AG20443 (cell line): ENCODE measurements around the gene C20orf204.
A peak's percentile ranks its signal among the peaks of the same experiment; 100 is the strongest.

Experiments used
- DNase-seq: peaks from one replicate; pipeline ENCODE4 v3.0.0; 2012; ENCODE audit warnings: low spot score, mixed read lengths

Gene C20orf204

GRCh38 chr20:64027981-64028685, 7.8 kb upstream of the C20orf204 start:
- no peak for DNase-seq

GRCh38 chr20:64029293-64030117, 6.5 kb upstream of the C20orf204 start:
- DNase-seq, result no peak

DNA sequence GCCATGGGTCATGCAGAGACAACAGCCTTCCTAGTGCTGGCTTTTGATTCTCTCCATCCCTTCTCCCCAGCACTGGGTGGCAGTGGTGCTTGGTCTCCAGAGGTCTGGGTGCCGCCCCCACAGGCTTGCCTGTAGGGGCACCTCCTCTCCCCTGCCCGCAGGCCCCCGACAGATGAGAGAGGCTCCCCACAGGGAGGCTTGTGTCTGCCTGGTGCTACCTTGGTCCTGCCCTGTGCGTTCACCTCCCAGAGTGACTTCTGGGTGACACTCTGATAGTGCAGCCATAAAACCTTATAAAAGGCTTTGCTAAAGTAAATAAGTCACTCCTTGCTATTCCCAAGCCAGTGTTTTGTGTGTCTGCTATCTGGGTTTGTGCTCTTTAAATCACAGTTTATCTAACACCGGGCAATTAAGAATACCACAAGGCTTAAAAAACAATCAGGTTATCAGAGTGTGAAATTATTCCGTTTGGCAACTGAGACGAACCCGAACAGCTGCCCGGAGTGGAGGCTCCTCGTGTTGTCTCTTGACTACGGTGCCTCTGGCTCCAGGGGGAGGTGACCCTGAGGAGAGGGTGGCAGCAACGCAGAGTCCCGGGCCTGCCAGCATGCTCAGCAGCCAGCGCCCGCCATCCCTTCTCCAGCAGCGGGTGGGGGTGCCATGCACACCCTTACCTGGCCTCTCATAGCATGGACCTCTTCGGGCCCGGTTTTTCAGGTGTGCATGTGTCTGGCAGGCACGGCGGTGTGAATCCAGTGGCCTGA, 5.4 kb upstream of the C20orf204 start:
- no peak for DNase-seq

DNA sequence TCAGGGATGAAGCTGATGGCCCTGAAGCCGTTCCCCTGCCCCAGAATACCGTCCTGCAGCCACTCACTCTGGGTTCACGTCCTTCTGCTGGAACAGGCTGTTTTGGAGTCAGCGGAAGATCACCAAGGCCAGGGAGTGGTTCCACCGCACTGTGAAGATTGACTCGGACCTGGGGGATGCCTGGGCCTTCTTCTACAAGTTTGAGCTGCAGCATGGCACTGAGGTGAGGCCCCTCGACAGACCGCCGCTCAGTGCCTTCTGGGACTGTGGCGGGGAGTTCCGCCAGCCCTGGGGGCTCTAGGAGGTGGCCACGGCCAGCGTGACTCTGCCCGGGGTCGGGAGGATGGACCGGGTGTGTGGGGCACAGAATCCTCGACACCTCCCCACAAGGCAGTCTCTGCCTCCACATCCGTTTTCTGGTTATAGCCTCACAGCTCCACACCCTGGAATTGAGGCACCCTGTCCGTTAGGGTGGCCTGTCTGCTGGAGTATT, 4.1 kb upstream of the C20orf204 start:
- DNase-seq, result no peak

DNA sequence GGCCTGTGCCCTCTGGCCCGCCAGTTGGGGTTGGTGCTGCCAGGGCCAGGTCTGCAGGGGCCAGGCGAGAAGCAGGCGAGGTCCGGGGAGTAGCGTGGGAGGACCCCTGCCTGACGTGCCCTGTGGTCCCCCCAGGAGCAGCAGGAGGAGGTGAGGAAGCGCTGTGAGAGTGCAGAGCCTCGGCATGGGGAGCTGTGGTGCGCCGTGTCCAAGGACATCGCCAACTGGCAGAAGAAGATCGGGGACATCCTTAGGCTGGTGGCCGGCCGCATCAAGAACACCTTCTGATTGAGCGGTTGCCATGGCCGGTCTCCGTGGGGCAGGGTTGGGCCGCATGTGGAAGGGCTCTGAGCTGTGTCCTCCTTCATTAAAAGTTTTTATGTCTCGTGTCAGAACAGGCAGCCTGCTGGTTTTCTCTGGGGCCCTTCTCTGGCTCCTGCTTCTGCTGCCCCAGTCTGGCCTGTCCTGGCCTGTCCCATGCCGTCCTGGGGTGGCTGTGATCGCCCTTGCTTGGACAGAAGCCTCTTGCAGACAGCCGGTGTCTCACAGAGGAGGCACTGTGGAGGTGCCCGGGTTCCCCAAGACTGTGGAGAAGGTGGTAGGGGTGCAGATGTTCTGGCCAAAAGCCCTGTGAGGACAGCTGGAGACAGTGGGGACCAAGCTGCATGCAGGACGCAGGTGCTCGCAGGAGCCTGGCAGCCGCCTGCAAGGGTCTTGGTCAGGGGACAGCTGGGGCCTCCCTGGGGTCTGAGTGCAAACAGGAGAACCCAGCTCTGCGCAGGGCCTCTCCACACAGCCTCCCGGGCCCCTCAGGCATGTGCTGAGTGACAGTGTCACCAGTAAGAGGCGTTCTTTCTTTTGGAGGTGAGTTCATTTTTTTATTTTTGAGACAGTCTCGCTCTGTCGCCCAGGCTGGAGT, 3.0 kb upstream of the C20orf204 start:
- DNase-seq, result no peak

DNA sequence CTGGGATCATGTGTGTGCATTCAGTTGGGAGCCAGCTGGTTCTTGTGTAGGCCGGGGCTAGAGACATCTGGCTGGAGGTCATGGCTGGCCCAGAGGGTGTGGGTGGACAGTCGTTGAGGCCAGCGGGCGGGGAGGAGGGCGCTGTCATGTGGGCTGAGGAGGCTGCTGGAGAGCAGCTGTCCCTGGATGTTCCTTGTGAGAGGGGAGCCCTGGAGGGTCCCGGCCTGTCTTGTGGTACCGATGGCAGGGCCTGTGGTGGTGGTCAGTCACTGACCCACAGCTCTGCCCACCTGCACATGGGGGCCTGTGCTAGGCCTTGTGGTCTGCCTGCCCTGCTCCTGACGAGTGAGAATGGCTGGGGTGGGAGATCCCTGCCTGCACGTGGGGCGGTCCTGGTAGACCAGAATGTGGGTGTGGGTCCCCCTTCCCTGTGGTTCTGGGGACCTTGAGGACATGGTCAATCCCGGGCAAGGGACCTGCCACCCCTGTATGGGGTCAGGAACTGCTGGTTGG, 1.9 kb upstream of the C20orf204 start:
- peak; percentile 56 for DNase-seq

GRCh38 chr20:64035066-64035932, 683 bp upstream of the C20orf204 start:
- no peak for DNase-seq

GRCh38 chr20:64036346-64037198, 590 bp downstream of the C20orf204 start:
- DNase-seq, result no peak

GRCh38 chr20:64037199-64037497, 1.2 kb downstream of the C20orf204 start:
- DNase-seq, result no peak

GRCh38 chr20:64037498-64038213, 1.7 kb downstream of the C20orf204 start:
- DNase-seq, result no peak

DNA sequence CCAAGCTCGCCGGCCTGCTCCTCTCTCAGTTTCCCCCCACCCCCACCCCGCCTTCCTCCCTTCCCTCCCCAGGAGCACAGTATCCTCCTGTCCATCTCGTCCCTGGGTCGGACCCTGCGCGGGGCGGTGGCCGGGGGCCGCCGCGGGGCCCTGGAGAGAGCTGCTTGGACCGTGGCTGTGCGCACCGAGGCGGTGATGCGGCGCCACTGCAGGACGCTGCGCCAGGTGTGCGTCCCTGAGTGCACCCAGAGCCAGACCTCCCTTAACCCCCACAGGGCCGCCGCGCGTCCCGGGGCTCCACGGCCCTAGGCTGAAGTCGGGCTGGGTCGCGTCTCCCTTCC, 2.2 kb downstream of the C20orf204 start:
- DNase-seq, result no peak

- DNase-seq, result peak; percentile 90
Observed at GRCh38 chr20:64038565-64039292, 2.7 kb downstream of the C20orf204 start.

GRCh38 chr20:64039293-64040160, 3.5 kb downstream of the C20orf204 start:
- no peak for DNase-seq

GRCh38 chr20:64040231-64041039, 4.5 kb downstream of the C20orf204 start:
- no peak for DNase-seq

GRCh38 chr20:64041040-64041780, 5.2 kb downstream of the C20orf204 start:
- DNase-seq, result no peak

DNA sequence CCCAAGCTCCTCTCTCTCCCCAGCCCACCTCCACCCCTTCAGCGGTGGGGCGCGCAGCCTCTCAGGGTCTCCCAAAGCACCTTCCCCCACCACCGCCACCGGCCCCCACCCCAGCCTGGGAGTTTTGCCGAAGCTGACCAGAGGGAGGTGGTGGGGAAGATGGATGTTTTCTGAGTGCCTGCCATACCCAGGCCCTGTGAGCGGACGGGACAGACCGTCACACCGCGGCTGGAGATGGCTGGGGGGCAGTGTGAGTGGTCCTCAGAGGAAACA, 5.7 kb downstream of the C20orf204 start:
- no peak for DNase-seq
